ENCODE data around the gene IGFBP4. TPM values are rescaled to one million over a fixed set of nuclear protein-coding genes. Genes with fewer than 3 reads are reported as not detected.

Gene IGFBP4
- total and polyA plus RNA-seq, 2 donors from 2014 or later, result 545 to 743 TPM

DNA sequence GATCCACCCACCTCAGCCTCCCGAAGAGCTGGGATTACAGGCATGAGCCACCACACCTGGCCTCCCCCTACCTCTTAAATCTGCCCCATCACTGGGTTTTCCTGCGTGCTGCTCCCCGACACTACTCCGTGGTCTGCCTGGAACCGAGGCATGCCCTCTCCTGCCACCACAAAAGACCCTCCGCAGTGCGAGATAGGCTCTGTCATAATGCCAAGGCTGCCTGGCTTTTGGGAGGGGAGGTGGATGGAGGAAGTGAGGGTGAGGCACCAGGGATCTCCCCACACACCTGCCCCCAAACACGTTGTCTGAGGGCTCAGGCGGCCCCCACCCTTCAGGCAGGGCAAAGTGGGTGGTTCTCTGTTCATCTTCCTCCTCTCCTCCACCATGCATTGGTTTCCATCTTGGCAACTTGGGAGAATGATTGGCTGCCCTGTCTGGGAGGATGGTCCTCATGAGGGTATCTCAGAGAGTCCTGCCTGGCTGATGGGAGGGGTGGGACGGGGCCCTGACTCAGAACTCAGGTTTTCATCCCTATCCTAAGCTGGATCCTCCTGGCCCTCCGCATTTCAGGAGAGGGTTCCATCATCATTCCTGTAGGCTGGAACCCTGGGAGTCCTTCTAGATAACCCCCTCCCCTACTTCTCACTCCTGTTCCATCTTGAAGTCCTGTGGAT lies 23.2 kb downstream of the IGFBP4 start:
- DNase-seq (no peak), FAIRE-seq (no peak)
- no peak overlapping the region for H3K9ac ChIP-seq (ENCODE audit: low read length in 3 of 3)
- TF ChIP-seq CTCF (IDR thresholded peaks at IDR 0.05; ENCODE audit: borderline replicate concordance, extremely low read depth, insufficient read depth), result no peak
- no peak overlapping the region for H3K4me3 ChIP-seq (ENCODE audit: low read length in 3 of 3)
- no peaks in the 10 kb centered on the region for H3K36me3 ChIP-seq (ENCODE audit: control insufficient read depth in 2 of 3, insufficient read depth in 3 of 3, low read length in 3 of 3)
- no peak overlapping the region for H3K27ac ChIP-seq (ENCODE audit: low read depth in 2 of 2, low read length in 2 of 2)
- H3K4me1 ChIP-seq (ENCODE audit: control insufficient read depth in 2 of 3, insufficient read depth in 2 of 3, low read depth in 1 of 3, low read length in 3 of 3), result peaks cover 0 to 11% (median 6%) of the 10 kb centered on the region in 3 donors
- no peaks in the 10 kb centered on the region for H3K9me3 ChIP-seq (ENCODE audit: control insufficient read depth in 2 of 3, insufficient read depth in 1 of 3, low read length in 3 of 3)
- intact Hi-C loops (cut with DNase I), result no loop called here
- no peaks in the 10 kb centered on the region for H3K27me3 ChIP-seq (ENCODE audit: control insufficient read depth, insufficient read depth, low read length)

DNA sequence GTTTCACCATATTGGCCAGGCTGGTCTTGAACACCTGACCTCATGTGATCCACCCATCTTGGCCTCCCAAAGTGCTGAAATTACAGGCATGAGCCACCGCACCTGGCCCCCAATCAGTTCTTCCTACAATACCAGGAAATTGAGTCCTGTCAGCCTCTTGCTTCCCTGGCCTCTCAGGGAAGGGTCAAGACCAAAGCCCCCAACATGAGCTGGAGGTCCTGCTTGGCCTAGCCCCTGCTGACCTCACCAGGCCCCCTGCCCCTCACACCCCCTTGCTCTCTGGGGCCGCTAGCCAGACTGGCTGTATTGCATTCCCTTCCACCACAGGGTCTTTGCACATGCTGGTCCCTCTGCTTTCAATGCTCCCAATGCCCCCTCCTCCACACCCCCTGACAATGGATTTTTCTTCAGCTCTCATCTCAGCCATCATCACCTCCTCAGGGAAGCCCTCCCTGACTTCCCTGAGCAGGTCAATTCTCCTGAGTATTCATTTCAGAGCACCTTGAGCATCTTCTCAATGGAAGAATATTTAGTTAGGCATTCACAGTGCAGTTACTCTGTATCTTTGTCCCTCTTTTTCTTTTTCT lies 24.1 kb downstream of the IGFBP4 start:
- no peak for FAIRE-seq
- no peaks in the 10 kb centered on the region for H3K9me3 ChIP-seq (ENCODE audit: control insufficient read depth in 2 of 3, insufficient read depth in 1 of 3, low read length in 3 of 3)
- intact Hi-C loops (cut with DNase I), result no loop called here

DNA sequence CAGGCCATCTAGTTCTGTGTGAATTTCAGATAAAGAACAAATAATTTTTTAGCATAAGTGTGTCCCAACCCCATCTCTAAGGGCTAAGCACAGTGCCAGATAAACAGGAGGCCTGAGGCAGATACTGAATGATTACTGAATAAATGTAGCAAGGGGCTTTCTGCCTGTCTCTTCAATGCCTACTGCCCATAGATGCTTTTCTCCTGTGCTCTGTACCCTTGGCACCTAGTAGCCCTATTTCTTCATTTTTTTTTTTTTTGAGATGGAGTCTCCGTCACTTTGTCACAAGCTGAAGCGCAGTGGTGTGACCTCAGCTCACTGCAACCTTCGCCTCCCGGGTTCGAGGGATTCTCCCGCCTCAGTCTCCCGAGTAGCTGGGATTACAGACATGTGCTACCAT lies 25.3 kb downstream of the IGFBP4 start:
- no peak for TF ChIP-seq CTCF (IDR thresholded peaks at IDR 0.05; ENCODE audit: borderline replicate concordance, extremely low read depth, insufficient read depth)

More for the DNA sequence above, 24.1 kb downstream of the IGFBP4 start:
- no peaks in the 10 kb centered on the region for H3K27me3 ChIP-seq (ENCODE audit: control insufficient read depth, insufficient read depth, low read length)
- H3K4me3 ChIP-seq (ENCODE audit: low read length in 3 of 3), result no peak overlapping the region
- no peaks in the 10 kb centered on the region for H3K36me3 ChIP-seq (ENCODE audit: control insufficient read depth in 2 of 3, insufficient read depth in 3 of 3, low read length in 3 of 3)
- no peak overlapping the region for H3K9ac ChIP-seq (ENCODE audit: low read length in 3 of 3)
- H3K27ac ChIP-seq (ENCODE audit: low read depth in 2 of 2, low read length in 2 of 2), result no peak overlapping the region
- H3K4me1 ChIP-seq (ENCODE audit: control insufficient read depth in 2 of 3, insufficient read depth in 2 of 3, low read depth in 1 of 3, low read length in 3 of 3), result peaks cover 0 to 8% (median 3%) of the 10 kb centered on the region in 3 donors
- no peak for DNase-seq
- TF ChIP-seq CTCF (IDR thresholded peaks at IDR 0.05; ENCODE audit: borderline replicate concordance, extremely low read depth, insufficient read depth), result no peak

More for the DNA sequence above, 25.3 kb downstream of the IGFBP4 start:
- DNase-seq, result no peak
- Histone ChIP-seq H3K9me3 (ENCODE audit: control insufficient read depth in 2 of 3, insufficient read depth in 1 of 3, low read length in 3 of 3) (no peaks in the 10 kb centered on the region), H3K36me3 (ENCODE audit: control insufficient read depth in 2 of 3, insufficient read depth in 3 of 3, low read length in 3 of 3) (no peaks in the 10 kb centered on the region), H3K9ac (ENCODE audit: low read length in 3 of 3) (no peak overlapping the region), H3K27me3 (ENCODE audit: control insufficient read depth, insufficient read depth, low read length) (no peaks in the 10 kb centered on the region), H3K4me3 (ENCODE audit: low read length in 3 of 3) (no peak overlapping the region), H3K27ac (ENCODE audit: low read depth in 2 of 2, low read length in 2 of 2) (no peak overlapping the region), H3K4me1 (ENCODE audit: control insufficient read depth in 2 of 3, insufficient read depth in 2 of 3, low read depth in 1 of 3, low read length in 3 of 3) (no peaks in the 10 kb centered on the region)
- intact Hi-C loops (cut with DNase I), result no loop called here
- no peak for FAIRE-seq
